Natural killer cell (primary cell): ENCODE data around the gene DNM2. TPM values are rescaled to one million over a fixed set of nuclear protein-coding genes. Genes with fewer than 3 reads are reported as not detected.
"Not testable (repeated sequence)": the region's sequence is repeated elsewhere in the genome, so short reads cannot be mapped to it uniquely, and the experiment has no call there.

Experiments
- ATAC-seq, 3 donors: fragments of 150-1000 bp in 2 of 3; fragments of 200-7000 bp in 1 of 3; cut with Tn5 transposase; 1 replicate in 1 of 3; 2 replicates in 2 of 3; pipeline ENCODE4 v1.10.0; 2021; ENCODE audit warnings: mild to moderate bottlenecking in 2 of 3, moderate library complexity in 2 of 3
- DNase-seq, 2 donors: peaks; one replicate each; pipeline versions ENCODE4 v3.0.0 to v3.0.0-alpha.2; 2013 to 2021; ENCODE audit warnings: mixed read lengths in 1 of 2
- H3K27ac ChIP-seq: one replicate; pipeline ENCODE4 v1.5.1; 2013; ENCODE audit warnings: mild to moderate bottlenecking, low read length
- H3K27me3 ChIP-seq: one replicate; pipeline ENCODE4 v1.6.1; 2013; ENCODE audit warnings: low read length; ENCODE audit not compliant: control insufficient read depth, insufficient read depth
- H3K36me3 ChIP-seq: one replicate; pipeline ENCODE4 v1.6.1; 2013; ENCODE audit warnings: low read length; ENCODE audit not compliant: control insufficient read depth, insufficient read depth
- H3K4me1 ChIP-seq: one replicate; pipeline ENCODE4 v1.6.1; 2013; ENCODE audit warnings: low read length; ENCODE audit not compliant: control insufficient read depth, insufficient read depth
- H3K4me3 ChIP-seq: one replicate; pipeline ENCODE4 v1.5.1; 2013; ENCODE audit warnings: low read length
- H3K9me3 ChIP-seq: one replicate; pipeline ENCODE4 v1.6.1; 2013; ENCODE audit warnings: low read length; ENCODE audit not compliant: control insufficient read depth, insufficient read depth
- H3K27ac Mint-ChIP-seq, 2 donors: one replicate each; pipeline ENCODE4 v1.8.0; 2022; ENCODE audit warnings: mild to moderate bottlenecking in 2 of 2, mixed read lengths in 2 of 2, moderate library complexity in 1 of 2
- H3K27me3 Mint-ChIP-seq, 2 donors: one replicate each; pipeline ENCODE4 v1.8.0; 2022; ENCODE audit warnings: low read depth in 2 of 2, mixed read lengths in 2 of 2
- H3K36me3 Mint-ChIP-seq: one replicate; pipeline ENCODE4 v1.8.0; 2022; ENCODE audit warnings: mixed read lengths
- H3K4me1 Mint-ChIP-seq, 2 donors: one replicate each; pipeline ENCODE4 v1.8.0; 2022; ENCODE audit warnings: mixed read lengths in 2 of 2
- H3K4me3 Mint-ChIP-seq: one replicate; pipeline ENCODE4 v1.8.0; 2022; ENCODE audit warnings: mild to moderate bottlenecking, moderate library complexity, mixed read lengths
- H3K9me3 Mint-ChIP-seq, 2 donors: one replicate each; pipeline ENCODE4 v1.8.0; 2022; ENCODE audit warnings: mixed read lengths in 2 of 2
- CTCF ChIP-seq: fragments of 200-600 bp; IDR thresholded peaks from one replicate; pipeline ENCODE4 v1.8.0; 2022; ENCODE audit warnings: antibody characterized with exemption
- WGBS: methylation state at CpG from one replicate; pipeline ENCODE4 v1.1.7; 2013; ENCODE audit warnings: missing lambda C conversion rate; ENCODE audit not compliant: insufficient coverage; 5-methylcytosine and 5-hydroxymethylcytosine counted together
- intact Hi-C: fragments of 100-400 bp; cut with micrococcal nuclease; formaldehyde crosslinking; loops from one replicate; pipeline ENCODE4 v1.14.2; 2022
- total RNA-seq, 4 donors: library from RNA; stranded (reverse); fragments of 120-200 nt in 1 of 4; gene quantifications; one replicate each; pipeline versions ENCODE4 v1.2.3 to v1.2.4, GENCODE V29; 2013 to 2022

Gene DNM2
- total RNA-seq, 3 donors from 2014 or later (not counting 1 experiment from before 2014, with no cell fraction given) = 419 to 491 (median 428) TPM

GRCh38 chr19:10855879-10856522 is 138.1 kb downstream of the DNM2 start:
- intact Hi-C loops = no loop called here
- no peaks in the 10 kb centered on the region for H3K9me3 ChIP-seq
- H3K4me1 Mint-ChIP-seq = no peaks in the 10 kb centered on the region
- WGBS = 84% methylated on average over 5 of the region's 5 CpGs
- no peaks in the 10 kb centered on the region for H3K4me1 ChIP-seq
- no peak overlapping the region for H3K27ac Mint-ChIP-seq
- H3K4me3 Mint-ChIP-seq = no peak overlapping the region
- H3K36me3 Mint-ChIP-seq = no peaks in the 10 kb centered on the region
- H3K9me3 Mint-ChIP-seq = no peaks in the 10 kb centered on the region
- H3K27ac ChIP-seq = no peak overlapping the region
- no peaks in the 10 kb centered on the region for H3K36me3 ChIP-seq
- H3K27me3 ChIP-seq = no peaks in the 10 kb centered on the region
- no peak overlapping the region for H3K4me3 ChIP-seq
- DNase-seq = peak in 1 of 2 donors; percentile 60
- peak in 2 of 3 donors; percentile 60 to 75 for ATAC-seq
- peak; percentile 32 for TF ChIP-seq CTCF
- H3K27me3 Mint-ChIP-seq = no peaks in the 10 kb centered on the region

- intact Hi-C loops, H3K27ac ChIP-seq, H3K9me3 Mint-ChIP-seq, H3K36me3 ChIP-seq, H3K27me3 Mint-ChIP-seq, H3K4me3 Mint-ChIP-seq, H3K4me3 ChIP-seq, H3K27me3 ChIP-seq, H3K4me1 Mint-ChIP-seq, ATAC-seq, H3K27ac Mint-ChIP-seq, DNase-seq, H3K4me1 ChIP-seq, H3K36me3 Mint-ChIP-seq, H3K9me3 ChIP-seq: not testable (repeated sequence)
- 89% methylated on average over 1 of the region's 1 CpG for WGBS
Measured at GRCh38 chr19:10856899-10857298, 139.0 kb downstream of the DNM2 start.

- H3K9me3 ChIP-seq = no peaks in the 10 kb centered on the region
- H3K27me3 ChIP-seq = no peaks in the 10 kb centered on the region
- no peaks in the 10 kb centered on the region for H3K36me3 ChIP-seq
- Mint-ChIP-seq H3K27me3 (no peaks in the 10 kb centered on the region), H3K27ac (no peak overlapping the region), H3K36me3 (no peaks in the 10 kb centered on the region), H3K9me3 (no peaks in the 10 kb centered on the region), H3K4me3 (no peak overlapping the region), H3K4me1 (no peaks in the 10 kb centered on the region)
- H3K27ac ChIP-seq = no peak overlapping the region
- no peaks in the 10 kb centered on the region for H3K4me1 ChIP-seq
- ATAC-seq = peak in 2 of 3 donors; percentile 59 to 70
- 71% methylated on average over 3 of the region's 4 CpGs for WGBS
- H3K4me3 ChIP-seq = no peak overlapping the region
- peak; percentile 34 to 65 for DNase-seq
- peak; percentile 63 for TF ChIP-seq CTCF
- intact Hi-C loops = no loop called here
Measured at GRCh38 chr19:10858204-10858828, 140.4 kb downstream of the DNM2 start.

GRCh38 chr19:10861103-10861651 is 143.3 kb downstream of the DNM2 start:
- H3K9me3 Mint-ChIP-seq = no peaks in the 10 kb centered on the region
- intact Hi-C loops = no loop called here
- H3K4me1 Mint-ChIP-seq = peaks cover 9% of the 10 kb centered on the region in 2 donors
- peak; percentile 29 for TF ChIP-seq CTCF
- peaks cover 10% of the 10 kb centered on the region for H3K4me1 ChIP-seq
- no peaks in the 10 kb centered on the region for H3K27me3 ChIP-seq
- H3K27ac Mint-ChIP-seq = no peak overlapping the region
- H3K27me3 Mint-ChIP-seq = no peaks in the 10 kb centered on the region
- H3K4me3 Mint-ChIP-seq = no peak overlapping the region
- no peaks in the 10 kb centered on the region for H3K9me3 ChIP-seq
- WGBS = 83% methylated on average over 6 of the region's 7 CpGs
- H3K27ac ChIP-seq = no peak overlapping the region
- H3K4me3 ChIP-seq = no peak overlapping the region
- DNase-seq (peak in 1 of 2 donors; percentile 57), ATAC-seq (peak; percentile 43 to 54 (median 44))
- H3K36me3 Mint-ChIP-seq = no peaks in the 10 kb centered on the region
- no peaks in the 10 kb centered on the region for H3K36me3 ChIP-seq
